ENCODE data around the gene GABPB2.

Gene GABPB2

GRCh38 chr1:151070474-151071276, at the start of gene GABPB2:
GABPB2 (plus strand) TSS chr1:151070761; CDS start chr1:151088190, 17,429 bp downstream.
- FAIRE-seq: peak; percentile 67

DNA sequence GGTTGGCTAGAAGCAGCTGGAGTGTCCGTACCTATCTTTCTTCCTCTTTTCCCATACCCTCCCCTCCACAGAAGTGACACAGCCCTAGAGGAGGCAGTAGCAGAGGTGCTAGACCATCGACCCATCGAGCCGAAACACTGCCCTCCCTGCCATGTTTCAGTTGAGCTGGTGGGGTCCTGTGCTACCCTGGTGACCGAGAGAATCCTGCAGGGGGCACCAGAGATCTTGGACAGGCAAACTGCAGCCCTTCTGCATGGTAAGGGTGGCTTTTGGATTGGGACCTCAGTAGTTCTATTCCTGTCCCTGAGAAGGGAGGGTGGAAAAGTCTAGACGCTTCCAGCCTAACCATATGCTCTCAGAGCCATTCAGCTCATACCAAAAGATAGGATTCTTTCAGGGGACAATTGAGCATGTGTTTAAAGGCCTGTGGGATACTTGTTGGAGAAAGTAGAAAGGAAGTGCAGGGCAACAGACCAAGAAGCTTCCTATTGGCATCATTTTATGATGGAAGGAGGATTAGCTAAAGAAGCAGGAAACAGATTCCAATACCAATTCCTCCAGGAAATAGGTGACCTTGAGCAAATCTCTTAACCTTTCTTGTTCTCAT, 45.9 kb upstream of the GABPB2 start:
- peak; percentile 88 for FAIRE-seq

DNA sequence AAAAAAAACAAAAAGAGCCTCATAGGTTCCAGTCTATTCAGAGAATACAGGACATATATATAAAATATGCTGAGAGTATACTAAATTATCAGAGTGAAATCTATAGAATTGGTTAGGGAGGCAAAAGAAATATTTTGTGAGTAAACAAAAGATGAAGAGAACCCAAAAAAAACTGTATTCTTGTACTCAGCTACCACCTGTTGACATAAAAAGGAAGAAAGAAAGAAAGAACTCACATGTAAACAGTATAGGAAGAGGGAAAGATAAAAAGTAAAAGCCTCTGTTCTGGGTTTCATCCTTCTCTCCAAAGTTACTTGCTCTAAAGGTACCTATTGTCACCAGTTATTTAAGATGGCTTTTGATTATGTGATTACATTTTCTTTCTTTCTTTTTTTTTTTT, 44.1 kb upstream of the GABPB2 start:
- no peak for FAIRE-seq

DNA sequence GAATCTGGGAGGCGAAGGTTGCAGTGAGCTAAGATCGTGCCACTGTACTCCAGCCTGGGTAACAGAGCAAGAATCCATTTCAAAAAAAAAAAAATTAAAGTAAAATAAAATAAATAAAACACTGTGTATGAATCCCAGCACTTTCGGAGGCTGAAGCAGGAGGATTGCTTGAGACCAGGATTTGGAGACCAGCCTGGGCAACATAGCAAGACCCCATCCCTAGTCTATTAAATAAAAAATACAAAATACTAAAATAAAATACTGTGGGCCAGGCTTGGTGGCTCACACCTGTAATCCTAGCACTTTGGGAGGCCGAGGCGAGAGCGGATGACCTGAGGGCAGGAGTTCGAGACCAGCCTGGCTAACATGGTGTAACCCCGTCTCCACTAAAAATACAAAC, 38.4 kb upstream of the GABPB2 start:
- FAIRE-seq: no peak

- FAIRE-seq: no peak
Measured at GRCh38 chr1:151035167-151035566, 35.4 kb upstream of the GABPB2 start.

DNA sequence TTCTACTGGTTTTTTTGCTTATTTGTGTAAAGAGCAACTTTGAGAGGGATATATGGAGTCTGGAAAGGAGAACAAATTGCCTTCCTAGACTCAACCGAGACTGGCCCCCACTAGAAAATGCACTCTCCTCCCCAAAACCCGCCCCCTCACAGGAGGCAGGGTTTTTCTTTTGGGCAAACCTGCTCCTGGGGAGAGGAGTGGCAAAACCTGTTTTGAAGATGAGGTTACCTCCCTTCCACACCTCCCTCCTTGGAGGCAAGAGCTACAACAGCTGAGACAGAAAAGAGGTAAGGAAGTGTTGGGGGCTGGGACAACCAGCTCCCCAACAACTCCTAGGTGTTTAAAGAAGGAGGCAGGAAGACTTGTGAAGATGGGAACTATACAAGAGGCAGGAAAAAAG, 34.2 kb upstream of the GABPB2 start, which contains the start of gene BNIPL:
BNIPL (plus strand) TSS at position 231 of the 400 bp plus-strand sequence; CDS start at position 371, 140 bp downstream.
- FAIRE-seq: no peak

DNA sequence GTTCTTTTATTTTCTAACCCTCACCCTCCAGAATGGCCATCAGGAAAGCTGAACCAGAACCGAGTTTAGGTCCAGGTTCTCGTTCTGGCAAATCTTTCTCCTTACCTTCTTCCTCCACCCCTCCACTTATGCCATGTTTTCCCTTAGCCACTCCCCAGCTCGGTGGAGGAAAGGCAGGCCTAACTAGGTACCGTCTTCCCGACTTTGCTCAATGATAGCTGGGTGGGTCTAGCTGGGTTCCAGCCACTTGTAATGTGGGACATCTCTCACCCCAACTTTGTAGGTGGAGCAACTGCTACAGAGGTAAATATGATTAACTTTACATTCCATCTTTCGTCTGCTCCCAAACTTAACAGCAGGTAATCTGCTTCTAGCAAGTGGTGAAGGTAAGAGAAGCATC, 33.5 kb upstream of the GABPB2 start:
- no peak for FAIRE-seq

GRCh38 chr1:151039521-151039920, 31.0 kb upstream of the GABPB2 start:
- no peak for FAIRE-seq

GRCh38 chr1:151043163-151043562, 27.4 kb upstream of the GABPB2 start:
- FAIRE-seq: no peak

- no peak for FAIRE-seq
Measured at GRCh38 chr1:151047591-151047924, 23.0 kb upstream of the GABPB2 start, which contains the start of gene C1orf56. C1orf56 (plus strand) TSS chr1:151047751; CDS start chr1:151047848, 97 bp downstream.

GRCh38 chr1:151047925-151048644, 22.5 kb upstream of the GABPB2 start:
- FAIRE-seq: no peak

GRCh38 chr1:151048645-151049032, 21.9 kb upstream of the GABPB2 start:
- no peak for FAIRE-seq

GRCh38 chr1:151049458-151049857, 21.1 kb upstream of the GABPB2 start:
- no peak for FAIRE-seq

GRCh38 chr1:151050051-151050688, 20.4 kb upstream of the GABPB2 start:
- no peak for FAIRE-seq

DNA sequence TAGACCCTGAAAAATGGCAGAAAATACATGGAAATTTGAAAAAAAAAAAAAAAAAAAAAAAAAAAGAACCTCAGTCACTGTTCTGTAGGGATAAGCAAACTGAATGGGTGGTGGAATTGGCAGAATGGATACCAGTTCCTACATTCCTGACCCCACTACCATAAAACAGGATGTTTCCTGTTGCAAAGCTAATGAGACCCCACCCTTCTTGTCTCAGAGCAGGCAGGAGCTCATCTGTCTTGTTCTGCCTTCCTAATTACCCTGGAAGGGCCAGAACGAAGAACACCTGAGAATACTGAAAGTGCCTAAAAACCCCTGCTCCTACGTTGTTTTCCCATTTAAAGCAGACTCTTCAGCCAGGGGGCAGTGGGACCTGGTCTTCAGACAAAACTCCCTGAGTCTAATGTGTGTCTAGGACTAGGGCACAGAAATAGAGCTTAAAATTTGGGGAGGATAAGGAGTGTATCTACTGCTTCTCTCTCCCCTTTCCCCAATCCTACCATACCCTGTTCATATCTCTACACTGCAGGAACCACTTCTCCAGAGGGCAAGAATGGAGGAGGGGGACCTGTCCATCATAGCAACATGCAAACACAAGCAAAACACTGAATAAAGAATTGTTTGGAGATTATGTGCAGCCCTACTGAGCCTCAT, 19.1 kb upstream of the GABPB2 start:
- no peak for FAIRE-seq

DNA sequence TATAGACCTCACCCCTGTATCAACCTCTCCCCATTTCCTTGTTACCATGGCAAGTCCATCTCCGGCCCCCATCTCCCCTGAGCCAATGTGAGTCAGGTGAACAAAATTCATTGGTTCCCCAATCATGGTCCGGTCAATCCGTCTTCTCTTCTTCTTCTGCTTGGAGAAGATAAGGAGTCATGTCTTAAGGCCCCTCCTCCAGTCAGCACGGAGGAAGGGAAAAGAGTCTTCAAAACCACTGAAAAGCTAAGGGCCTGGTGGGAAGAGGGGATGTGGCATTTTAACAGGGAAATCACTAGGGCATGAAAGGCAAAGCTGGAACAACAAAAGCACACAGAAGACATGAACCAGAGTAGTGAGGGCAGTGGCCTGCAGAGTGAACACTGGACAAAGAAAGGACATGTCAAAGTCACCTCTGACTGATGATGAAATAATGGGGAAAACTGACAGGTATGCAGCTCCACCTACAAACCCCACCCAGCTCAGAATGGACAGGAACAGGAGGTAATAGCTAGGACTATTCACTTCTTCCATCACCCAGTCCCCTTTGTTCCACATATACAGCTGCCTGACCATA, 15.5 kb upstream of the GABPB2 start:
- FAIRE-seq: no peak

DNA sequence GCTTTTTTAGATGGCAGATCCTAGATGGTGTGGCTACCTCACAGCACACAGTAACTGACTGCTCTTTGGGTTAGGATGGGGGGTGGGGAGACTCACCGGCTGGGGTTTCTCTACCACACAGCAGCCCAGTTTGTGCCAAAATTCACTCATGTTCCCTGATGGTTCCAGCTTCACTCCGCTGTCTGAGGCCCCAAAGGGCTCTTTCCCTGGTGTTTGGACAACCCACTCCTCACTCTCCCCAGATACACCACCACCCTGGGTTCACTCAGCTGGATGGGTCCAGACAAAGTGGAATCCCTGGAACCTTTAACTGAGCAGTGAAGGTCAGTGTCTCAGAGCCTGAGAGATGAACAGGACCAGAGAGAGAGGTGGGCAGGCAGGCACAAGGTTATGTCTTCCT, 15.0 kb upstream of the GABPB2 start:
- no peak for FAIRE-seq

DNA sequence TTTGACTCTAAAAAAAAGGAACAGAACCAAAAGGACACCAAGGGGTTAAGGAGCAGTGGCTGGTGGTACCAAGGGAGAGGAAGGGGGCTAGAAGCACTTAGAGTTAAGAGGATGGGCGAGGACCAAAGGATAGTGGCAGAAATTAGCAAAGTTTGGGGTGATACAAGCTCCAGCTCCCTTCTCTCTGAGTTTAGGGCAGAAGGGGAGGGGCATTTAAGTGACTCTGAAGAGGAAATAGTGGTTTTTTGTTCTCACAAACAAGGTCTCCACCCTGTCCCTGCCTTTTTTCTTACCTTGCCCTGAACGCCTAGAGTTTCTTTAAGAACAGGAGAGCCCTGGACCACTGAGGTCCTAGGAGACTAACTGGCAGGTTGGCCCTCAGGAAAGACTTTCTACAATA, 14.4 kb upstream of the GABPB2 start:
- no peak for FAIRE-seq

GRCh38 chr1:151058692-151059091, 11.9 kb upstream of the GABPB2 start:
- FAIRE-seq: no peak

- no peak for FAIRE-seq
Measured at GRCh38 chr1:151059109-151060006, 11.2 kb upstream of the GABPB2 start, which contains the start of gene CDC42SE1. CDC42SE1 (minus strand) TSS chr1:151059622; CDS start chr1:151055730, 3,892 bp downstream.

DNA sequence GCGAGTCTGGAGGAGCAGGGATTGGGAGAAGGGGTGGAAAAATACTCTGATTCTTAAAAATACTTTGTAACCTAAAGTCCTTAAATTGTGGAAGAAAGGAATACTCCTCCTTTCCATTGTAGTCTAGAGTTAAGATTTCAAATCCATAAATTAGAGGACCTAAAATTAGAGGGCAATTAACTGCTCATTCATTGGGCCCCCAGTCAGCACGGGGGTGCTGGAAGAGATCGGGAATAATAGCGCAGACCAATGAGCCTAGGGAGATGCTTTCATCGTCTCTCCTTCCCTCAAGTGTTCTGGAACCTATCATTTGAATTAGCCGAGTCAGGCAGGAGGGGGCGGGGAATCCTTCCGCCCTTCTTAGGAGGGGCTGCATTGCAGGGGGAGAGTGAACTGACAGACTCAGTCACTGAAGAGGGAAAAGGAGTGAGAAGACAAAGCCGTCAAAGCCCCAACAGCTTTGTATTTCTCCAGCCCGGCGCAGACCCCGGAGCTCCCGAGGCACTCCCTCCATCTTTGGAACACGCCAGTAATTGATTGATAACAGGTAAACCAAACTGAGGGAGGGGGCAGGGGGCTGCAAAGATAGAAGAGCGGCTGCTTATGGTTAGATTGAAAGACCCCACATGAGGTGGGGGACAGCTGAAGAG, 10.4 kb upstream of the GABPB2 start, which contains the start of gene MLLT11:
MLLT11 (plus strand) TSS at position 391 of the 650 bp plus-strand sequence. CDS start 6,828 bp downstream, outside the sequence.
- peak; percentile 52 for FAIRE-seq
